ENCODE results near the gene FGD4.

FGD4 gene

DNA sequence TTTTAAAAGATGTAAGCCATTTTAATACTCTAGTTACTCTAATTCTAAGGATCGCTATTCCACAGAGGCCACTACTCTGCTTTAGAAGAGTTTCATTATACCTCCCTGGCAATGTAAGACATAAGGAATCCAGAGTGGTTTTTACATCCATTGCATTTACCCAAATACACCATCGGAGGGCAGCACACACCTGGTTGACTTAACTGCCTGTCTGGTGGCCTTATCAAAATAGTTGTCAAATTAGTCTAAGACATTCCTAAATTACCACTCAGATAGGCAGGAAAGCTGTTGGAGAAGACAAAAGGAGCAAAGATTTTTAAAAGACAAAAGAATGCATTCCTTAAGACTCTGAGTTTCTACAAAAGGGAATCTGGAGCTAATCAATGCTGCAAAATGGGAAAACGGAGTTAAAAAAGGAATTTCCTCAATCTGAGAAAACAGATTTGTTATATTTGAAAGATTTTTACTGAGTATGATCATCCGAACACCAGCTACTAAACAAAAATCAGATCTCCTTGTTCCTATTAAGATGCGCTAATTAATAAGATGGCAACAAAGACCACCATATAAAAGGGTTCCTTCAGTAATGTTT lies 33.8 kb upstream of the FGD4 start:
- H3K27me3 ChIP-seq (replicated peaks; ENCODE audit: control insufficient read depth, insufficient read depth, low read length), result no peaks in the 10 kb centered on the region
- DNase-seq (ENCODE audit: extremely low read depth, insufficient read length), result peak; percentile 21
- peak; percentile 75 for TF ChIP-seq CTCF (IDR thresholded peaks at IDR 0.05; ENCODE audit: insufficient read depth, low read length, poor library complexity, severe bottlenecking)
- no peak overlapping the region for H3K4me3 ChIP-seq (replicated peaks; ENCODE audit: low read depth, low read length)
- no peaks in the 10 kb centered on the region for H3K36me3 ChIP-seq (ENCODE audit: control insufficient read depth, insufficient read depth, low read length)

- no peak for DNase-seq (ENCODE audit: extremely low read depth, insufficient read length)
- no peak for TF ChIP-seq CTCF (IDR thresholded peaks at IDR 0.05; ENCODE audit: insufficient read depth, low read length, poor library complexity, severe bottlenecking)
- Histone ChIP-seq H3K27me3 (replicated peaks; ENCODE audit: control insufficient read depth, insufficient read depth, low read length) (no peaks in the 10 kb centered on the region), H3K36me3 (ENCODE audit: control insufficient read depth, insufficient read depth, low read length) (no peaks in the 10 kb centered on the region), H3K4me3 (replicated peaks; ENCODE audit: low read depth, low read length) (no peak overlapping the region)
These were observed 32.6 kb upstream of the FGD4 start for GRCh38 chr12:32366714-32367113.

GRCh38 chr12:32367381-32367780 lies 32.0 kb upstream of the FGD4 start:
- H3K27me3 ChIP-seq (replicated peaks; ENCODE audit: control insufficient read depth, insufficient read depth, low read length), result no peaks in the 10 kb centered on the region
- TF ChIP-seq CTCF (IDR thresholded peaks at IDR 0.05; ENCODE audit: insufficient read depth, low read length, poor library complexity, severe bottlenecking), result no peak
- H3K36me3 ChIP-seq (ENCODE audit: control insufficient read depth, insufficient read depth, low read length), result no peaks in the 10 kb centered on the region
- no peak overlapping the region for H3K4me3 ChIP-seq (replicated peaks; ENCODE audit: low read depth, low read length)
- no peak for DNase-seq (ENCODE audit: extremely low read depth, insufficient read length)

GRCh38 chr12:32369202-32369601 lies 30.2 kb upstream of the FGD4 start:
- H3K27me3 ChIP-seq (replicated peaks; ENCODE audit: control insufficient read depth, insufficient read depth, low read length), result no peaks in the 10 kb centered on the region
- H3K36me3 ChIP-seq (ENCODE audit: control insufficient read depth, insufficient read depth, low read length), result no peaks in the 10 kb centered on the region
- no peak for DNase-seq (ENCODE audit: extremely low read depth, insufficient read length)
- TF ChIP-seq CTCF (IDR thresholded peaks at IDR 0.05; ENCODE audit: insufficient read depth, low read length, poor library complexity, severe bottlenecking), result no peak
- H3K4me3 ChIP-seq (replicated peaks; ENCODE audit: low read depth, low read length), result no peak overlapping the region

- no peaks in the 10 kb centered on the region for H3K27me3 ChIP-seq (replicated peaks; ENCODE audit: control insufficient read depth, insufficient read depth, low read length)
- H3K4me3 ChIP-seq (replicated peaks; ENCODE audit: low read depth, low read length), result no peak overlapping the region
- no peak for TF ChIP-seq CTCF (IDR thresholded peaks at IDR 0.05; ENCODE audit: insufficient read depth, low read length, poor library complexity, severe bottlenecking)
- no peak for DNase-seq (ENCODE audit: extremely low read depth, insufficient read length)
- H3K36me3 ChIP-seq (ENCODE audit: control insufficient read depth, insufficient read depth, low read length), result no peaks in the 10 kb centered on the region
These were observed 21.9 kb upstream of the FGD4 start for GRCh38 chr12:32377344-32378055.
